PC-9 (cell line): ENCODE measurements around the gene OR4F6. TPM values are rescaled to one million over a fixed set of nuclear protein-coding genes. Genes with fewer than 3 reads are reported as not detected.
"Not testable (repeated sequence)": the region's sequence is repeated elsewhere in the genome, so short reads cannot be mapped to it uniquely, and the experiment has no call there.

Experiments
- BruUV-seq: library from RNA; stranded (reverse); fragments of 400-500 nt; replicated peaks from 2 replicates; lab custom pipeline; 2021; lab: Mats Ljungman, UMichigan
- CTCF ChIA-PET: fragments of 300-600 bp; sonication (Branson Sonifier 250); formaldehyde crosslinking; loops from one replicate; lab custom pipeline; 2022; ENCODE audit warnings: antibody characterized with exemption; lab: Charles Lee
- POLR2A ChIA-PET: fragments of 300-600 bp; sonication (Branson Sonifier 250); formaldehyde crosslinking; loops from one replicate; lab custom pipeline; 2022; ENCODE audit warnings: antibody characterized with exemption; ENCODE audit not compliant: unreplicated experiment; lab: Charles Lee
- DNase-seq, 2 experiments: peaks; one replicate each; pipeline versions ENCODE4 v3.0.0 to v3.0.0-alpha.2; 2015 to 2022; ENCODE audit warnings: mixed read lengths in 1 of 2
- H2AFZ ChIP-seq: fragments of 200-600 bp; sonication (generic); 2 replicates; pipeline ENCODE4 v1.8.1; 2017; ENCODE audit warnings: antibody characterized with exemption
- H3F3A ChIP-seq: fragments of 200-600 bp; sonication (generic); 2 replicates; pipeline ENCODE4 v1.8.1; 2017; ENCODE audit warnings: antibody characterized with exemption, mild to moderate bottlenecking, low read depth; ENCODE audit not compliant: insufficient read depth
- H3K27ac ChIP-seq: fragments of 200-600 bp; sonication (generic); 2 replicates; pipeline ENCODE4 v1.6.1; 2016; ENCODE audit warnings: mixed run types
- H3K27me3 ChIP-seq: fragments of 200-600 bp; sonication (generic); 2 replicates; pipeline ENCODE4 v1.6.1; 2016; ENCODE audit warnings: low read depth, mixed run types; ENCODE audit not compliant: insufficient read depth
- H3K36me3 ChIP-seq: fragments of 200-600 bp; sonication (generic); 2 replicates; pipeline ENCODE4 v1.6.1; 2016; ENCODE audit warnings: low read depth, mixed run types
- H3K4me1 ChIP-seq: fragments of 200-600 bp; sonication (generic); replicated peaks from 2 replicates; pipeline ENCODE4 v1.6.1; 2016; ENCODE audit warnings: mixed run types; ENCODE audit not compliant: insufficient read depth
- H3K4me2 ChIP-seq: fragments of 200-600 bp; sonication (generic); 2 replicates; pipeline ENCODE4 v1.6.1; 2017; ENCODE audit warnings: mixed run types
- H3K4me3 ChIP-seq: fragments of 200-600 bp; sonication (generic); 2 replicates; pipeline ENCODE4 v1.6.1; 2016; ENCODE audit warnings: mixed run types
- H3K79me2 ChIP-seq: fragments of 200-600 bp; sonication (generic); 2 replicates; pipeline ENCODE4 v1.6.1; 2017; ENCODE audit warnings: low read depth, mixed run types
- H3K9me2 ChIP-seq: fragments of 200-600 bp; sonication (generic); 2 replicates; pipeline ENCODE4 v1.8.1; 2017; ENCODE audit warnings: mild to moderate bottlenecking; ENCODE audit not compliant: insufficient read depth
- H3K9me3 ChIP-seq: fragments of 200-600 bp; sonication (generic); 2 replicates; pipeline ENCODE4 v1.8.1; 2016; ENCODE audit warnings: low read depth; ENCODE audit not compliant: insufficient read depth
- H4K20me1 ChIP-seq: fragments of 200-600 bp; sonication (generic); 2 replicates; pipeline ENCODE4 v1.8.1; 2017; ENCODE audit not compliant: insufficient read depth
- CTCF ChIP-seq: fragments of 200-600 bp; sonication (generic); conservative IDR thresholded peaks from 2 replicates; pipeline ENCODE4 v1.6.1; 2017; ENCODE audit warnings: mixed run types, antibody characterized with exemption, mild to moderate bottlenecking, moderate library complexity
- EZH2 ChIP-seq: fragments of 200-600 bp; sonication (generic); IDR thresholded peaks from 2 replicates; pipeline ENCODE4 v1.8.0; 2017; ENCODE audit warnings: antibody characterized with exemption, low read depth
- intact Hi-C: fragments of 100-400 bp; cut with micrococcal nuclease; formaldehyde crosslinking; loops from one replicate; pipeline ENCODE4 v1.10.0; 2022; ENCODE audit not compliant: unreplicated experiment
- total RNA-seq: library from RNA; stranded (reverse); gene quantifications from 2 replicates; pipeline ENCODE4 v1.2.3, GENCODE V29; 2021

The OR4F6 gene
- total RNA-seq, 1 experiment from 2014 or later: not detected

- Histone ChIP-seq H3K4me2 (no peak overlapping the region), H3K4me1 (no peaks in the 10 kb centered on the region), H3K4me3 (no peak overlapping the region), H4K20me1 (no peaks in the 10 kb centered on the region), H3K9me2 (no peaks in the 10 kb centered on the region), H3K27ac (no peak overlapping the region), H3K36me3 (no peaks in the 10 kb centered on the region), H2AFZ (no peak overlapping the region), H3K27me3 (peaks cover 53% of the 10 kb centered on the region), H3K9me3 (no peaks in the 10 kb centered on the region), H3K79me2 (no peaks in the 10 kb centered on the region), H3F3A (no peaks in the 10 kb centered on the region)
- BruUV-seq: no TSS peak
- ChIA-PET POLR2A (no interaction called here), CTCF (no interaction called here)
- DNase-seq: no peak
- intact Hi-C loops: no loop called here
- TF ChIP-seq EZH2: no peak
- TF ChIP-seq CTCF: no peak
Measured at GRCh38 chr15:101784644-101785043, 18.7 kb upstream of the OR4F6 start.

GRCh38 chr15:101786422-101786821, 16.9 kb upstream of the OR4F6 start:
- H3K79me2 ChIP-seq, H3F3A ChIP-seq, intact Hi-C loops, H2AFZ ChIP-seq, BruUV-seq, CTCF ChIA-PET, H3K4me1 ChIP-seq, H3K4me2 ChIP-seq, H3K27ac ChIP-seq, H3K36me3 ChIP-seq, H3K4me3 ChIP-seq, H3K9me3 ChIP-seq, POLR2A ChIA-PET, DNase-seq, H3K9me2 ChIP-seq, H4K20me1 ChIP-seq: not testable (repeated sequence)
- peaks cover 50% of the 10 kb centered on the region for H3K27me3 ChIP-seq

- DNase-seq, H3F3A ChIP-seq, H3K36me3 ChIP-seq, BruUV-seq, H3K4me2 ChIP-seq, H3K4me1 ChIP-seq, H3K9me2 ChIP-seq, H3K9me3 ChIP-seq, H2AFZ ChIP-seq, intact Hi-C loops, H4K20me1 ChIP-seq, POLR2A ChIA-PET, H3K79me2 ChIP-seq, H3K27ac ChIP-seq, CTCF ChIA-PET, H3K4me3 ChIP-seq: not testable (repeated sequence)
- peaks cover 57% of the 10 kb centered on the region for H3K27me3 ChIP-seq
Measured at GRCh38 chr15:101788001-101788400, 15.3 kb upstream of the OR4F6 start.

- H3K9me2 ChIP-seq, H3K36me3 ChIP-seq, DNase-seq, H3K27ac ChIP-seq, intact Hi-C loops, CTCF ChIA-PET, H3K4me1 ChIP-seq, H3K4me3 ChIP-seq, H3K4me2 ChIP-seq, H3K9me3 ChIP-seq, H3K79me2 ChIP-seq, H2AFZ ChIP-seq, BruUV-seq, H3F3A ChIP-seq, POLR2A ChIA-PET, H4K20me1 ChIP-seq: not testable (repeated sequence)
- H3K27me3 ChIP-seq: peaks cover 50% of the 10 kb centered on the region
Measured at GRCh38 chr15:101788503-101789269, 14.6 kb upstream of the OR4F6 start.

- H3K9me2 ChIP-seq, POLR2A ChIA-PET, intact Hi-C loops, H3K9me3 ChIP-seq, H2AFZ ChIP-seq, H3K36me3 ChIP-seq, H3K27ac ChIP-seq, H3K79me2 ChIP-seq, H3K4me3 ChIP-seq, H3K4me2 ChIP-seq, H4K20me1 ChIP-seq, H3F3A ChIP-seq, H3K4me1 ChIP-seq, BruUV-seq, DNase-seq, CTCF ChIA-PET: not testable (repeated sequence)
- peaks cover 43% of the 10 kb centered on the region for H3K27me3 ChIP-seq
Measured at GRCh38 chr15:101790748-101791147, 12.6 kb upstream of the OR4F6 start.

- CTCF ChIA-PET, H2AFZ ChIP-seq, H4K20me1 ChIP-seq, POLR2A ChIA-PET, H3K9me2 ChIP-seq, DNase-seq, intact Hi-C loops, H3F3A ChIP-seq, H3K4me2 ChIP-seq, H3K36me3 ChIP-seq, H3K4me3 ChIP-seq, BruUV-seq, H3K79me2 ChIP-seq, H3K9me3 ChIP-seq, H3K4me1 ChIP-seq, H3K27ac ChIP-seq: not testable (repeated sequence)
- peaks cover 53% of the 10 kb centered on the region for H3K27me3 ChIP-seq
Measured at GRCh38 chr15:101793981-101794380, 9.3 kb upstream of the OR4F6 start.
